HepG2 (cell line): Measurements from ENCODE around the gene PHF21B. TPM values are rescaled to one million over a fixed set of nuclear protein-coding genes. Genes with fewer than 3 reads are reported as not detected.
A peak's percentile ranks its signal among the peaks of the same experiment; 100 is the strongest.

Source experiments
- ARNT2 ChIP-seq: sonication (generic); formaldehyde crosslinking; IDR thresholded peaks from 2 replicates; pipeline ENCODE4 v1.8.0; 2022; ENCODE audit warnings: mild to moderate bottlenecking, low read depth, missing genetic modification reagents, moderate library complexity
- EEA1 ChIP-seq: sonication (generic); formaldehyde crosslinking; IDR thresholded peaks from 2 replicates; pipeline ENCODE4 v1.5.1; 2020; ENCODE audit warnings: mild to moderate bottlenecking, missing genetic modification reagents, borderline replicate concordance
- EP300 ChIP-seq, 3 experiments: sonication (generic) in 1 of 3; formaldehyde crosslinking in 1 of 3; IDR thresholded peaks; 2 replicates each; pipeline versions ENCODE4 v1.5.1 to v1.6.1; 2011 to 2020; ENCODE audit warnings: low read depth in 2 of 3, low read length in 2 of 3, borderline replicate concordance in 1 of 3, improper control_type of control experiment in 1 of 3, mild to moderate bottlenecking in 1 of 3, missing genetic modification reagents in 1 of 3, moderate library complexity in 1 of 3
- HDAC2 ChIP-seq: sonication (generic); formaldehyde crosslinking; IDR thresholded peaks from 2 replicates; pipeline ENCODE4 v1.4.0; 2020; ENCODE audit warnings: missing genetic modification reagents
- NR1H2 ChIP-seq: sonication (generic); formaldehyde crosslinking; IDR thresholded peaks from 2 replicates; pipeline ENCODE4 v1.8.1; 2022; ENCODE audit warnings: low read depth, missing genetic modification reagents, borderline replicate concordance
- TGIF2 ChIP-seq: IDR thresholded peaks from 2 replicates; pipeline ENCODE4 v1.6.1; 2016; ENCODE audit warnings: control low read depth, missing compliant biosample characterization
- ZNF207 ChIP-seq: fragments of 450-650 bp; IDR thresholded peaks from 2 replicates; pipeline ENCODE4 v1.6.1; 2016; ENCODE audit warnings: antibody characterized with exemption, borderline replicate concordance
- ZNF468 ChIP-seq: sonication (generic); formaldehyde crosslinking; IDR thresholded peaks from 2 replicates; pipeline ENCODE4 v1.8.0; 2022; ENCODE audit warnings: mild to moderate bottlenecking, moderate library complexity, missing genetic modification reagents
- ZNF788 ChIP-seq: sonication (generic); formaldehyde crosslinking; IDR thresholded peaks from 2 replicates; pipeline ENCODE4 v1.5.0; 2020; ENCODE audit warnings: mild to moderate bottlenecking, missing genetic modification reagents, borderline replicate concordance
- polyA plus RNA-seq, 8 experiments: library from polyadenylated mRNA; depleted of rRNA in 3 of 8; stranded (reverse) in 7 of 8; unstranded in 1 of 8; fragments of >200 nt; fragmentation: Illumina TruSeq in 4 of 8; extraction: Trizol in 4 of 8; gene quantifications; 2 replicates each; pipeline versions ENCODE4 v1.2.1 to v1.2.3, GENCODE V29; 2011 to 2016; ENCODE audit warnings: low read depth in 4 of 8, missing spikeins in 1 of 8, mixed read lengths in 1 of 8; ENCODE audit not compliant: insufficient read depth in 1 of 8
- total RNA-seq, 5 experiments: library from RNA; depleted of rRNA; stranded (reverse); fragments of >200 nt; fragmentation: Illumina TruSeq; extraction: Trizol; gene quantifications; 2 replicates each; pipeline ENCODE4 v1.2.3, GENCODE V29; 2016; ENCODE audit warnings: low read depth in 1 of 5
- TF ChIP-seq, protein P1 (sequence below): sonication (generic); formaldehyde crosslinking; IDR thresholded peaks from 2 replicates; pipeline ENCODE4 v1.4.0; 2020; ENCODE audit warnings: mild to moderate bottlenecking, missing genetic modification reagents
- TF ChIP-seq, protein P2 (sequence below): sonication (generic); formaldehyde crosslinking; IDR thresholded peaks from 2 replicates; pipeline ENCODE4 v1.4.0; 2020; ENCODE audit warnings: mild to moderate bottlenecking, missing genetic modification reagents
- TF ChIP-seq, protein P3 (sequence below): conservative IDR thresholded peaks from 2 replicates; pipeline ENCODE4 v1.6.1; 2018; ENCODE audit warnings: missing genetic modification reagents
- TF ChIP-seq, protein P4 (sequence below): sonication (generic); formaldehyde crosslinking; IDR thresholded peaks from 2 replicates; pipeline ENCODE4 v1.4.0; 2020; ENCODE audit warnings: mild to moderate bottlenecking, low read depth, missing genetic modification reagents

The PHF21B gene
- total and polyA plus RNA-seq, 2 of the 13 experiments (the other 11 are each of a cell fraction or from before 2014, with no cell fraction given): not detected

DNA sequence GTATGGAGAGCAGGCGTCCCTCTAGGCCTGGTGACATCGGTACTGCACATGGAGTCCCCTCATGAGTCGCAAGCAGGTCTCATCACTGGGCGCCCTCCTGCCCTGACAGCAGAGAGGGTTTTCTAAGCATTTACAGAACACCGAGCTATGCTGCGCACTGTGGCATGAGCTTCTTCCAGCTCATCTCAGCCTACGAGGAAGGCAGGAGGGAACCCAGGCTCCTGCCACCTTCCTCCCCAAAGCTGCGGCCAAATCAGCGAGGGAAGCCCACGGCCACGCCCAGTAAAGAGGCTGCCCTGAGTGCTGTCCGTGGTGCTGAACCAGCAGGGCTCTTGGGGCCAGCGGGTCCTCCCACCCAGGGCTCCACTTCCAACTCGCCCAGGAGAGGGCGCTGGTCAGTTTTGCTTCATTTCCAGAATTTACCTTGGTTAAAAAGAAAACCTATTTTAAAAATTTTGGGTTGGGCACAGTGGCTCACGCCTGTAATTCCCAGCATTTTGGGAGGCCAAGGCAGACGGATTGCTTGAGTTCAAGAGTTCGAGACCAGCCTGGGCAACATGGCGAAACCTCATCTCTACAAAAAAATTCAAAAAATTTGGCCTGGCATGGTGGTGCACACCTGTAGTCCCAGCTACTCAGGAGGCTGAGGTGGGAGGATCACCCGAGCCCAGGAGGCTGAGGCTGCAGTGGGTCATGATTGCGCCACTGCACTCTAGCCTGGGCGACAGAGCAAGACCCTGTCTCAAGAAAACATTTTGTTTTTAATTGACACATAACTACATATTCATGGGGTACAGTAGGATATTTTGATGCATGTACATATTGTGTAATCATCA lies 34.2 kb downstream of the PHF21B start (continued):
- TF ChIP-seq, protein P1, sequence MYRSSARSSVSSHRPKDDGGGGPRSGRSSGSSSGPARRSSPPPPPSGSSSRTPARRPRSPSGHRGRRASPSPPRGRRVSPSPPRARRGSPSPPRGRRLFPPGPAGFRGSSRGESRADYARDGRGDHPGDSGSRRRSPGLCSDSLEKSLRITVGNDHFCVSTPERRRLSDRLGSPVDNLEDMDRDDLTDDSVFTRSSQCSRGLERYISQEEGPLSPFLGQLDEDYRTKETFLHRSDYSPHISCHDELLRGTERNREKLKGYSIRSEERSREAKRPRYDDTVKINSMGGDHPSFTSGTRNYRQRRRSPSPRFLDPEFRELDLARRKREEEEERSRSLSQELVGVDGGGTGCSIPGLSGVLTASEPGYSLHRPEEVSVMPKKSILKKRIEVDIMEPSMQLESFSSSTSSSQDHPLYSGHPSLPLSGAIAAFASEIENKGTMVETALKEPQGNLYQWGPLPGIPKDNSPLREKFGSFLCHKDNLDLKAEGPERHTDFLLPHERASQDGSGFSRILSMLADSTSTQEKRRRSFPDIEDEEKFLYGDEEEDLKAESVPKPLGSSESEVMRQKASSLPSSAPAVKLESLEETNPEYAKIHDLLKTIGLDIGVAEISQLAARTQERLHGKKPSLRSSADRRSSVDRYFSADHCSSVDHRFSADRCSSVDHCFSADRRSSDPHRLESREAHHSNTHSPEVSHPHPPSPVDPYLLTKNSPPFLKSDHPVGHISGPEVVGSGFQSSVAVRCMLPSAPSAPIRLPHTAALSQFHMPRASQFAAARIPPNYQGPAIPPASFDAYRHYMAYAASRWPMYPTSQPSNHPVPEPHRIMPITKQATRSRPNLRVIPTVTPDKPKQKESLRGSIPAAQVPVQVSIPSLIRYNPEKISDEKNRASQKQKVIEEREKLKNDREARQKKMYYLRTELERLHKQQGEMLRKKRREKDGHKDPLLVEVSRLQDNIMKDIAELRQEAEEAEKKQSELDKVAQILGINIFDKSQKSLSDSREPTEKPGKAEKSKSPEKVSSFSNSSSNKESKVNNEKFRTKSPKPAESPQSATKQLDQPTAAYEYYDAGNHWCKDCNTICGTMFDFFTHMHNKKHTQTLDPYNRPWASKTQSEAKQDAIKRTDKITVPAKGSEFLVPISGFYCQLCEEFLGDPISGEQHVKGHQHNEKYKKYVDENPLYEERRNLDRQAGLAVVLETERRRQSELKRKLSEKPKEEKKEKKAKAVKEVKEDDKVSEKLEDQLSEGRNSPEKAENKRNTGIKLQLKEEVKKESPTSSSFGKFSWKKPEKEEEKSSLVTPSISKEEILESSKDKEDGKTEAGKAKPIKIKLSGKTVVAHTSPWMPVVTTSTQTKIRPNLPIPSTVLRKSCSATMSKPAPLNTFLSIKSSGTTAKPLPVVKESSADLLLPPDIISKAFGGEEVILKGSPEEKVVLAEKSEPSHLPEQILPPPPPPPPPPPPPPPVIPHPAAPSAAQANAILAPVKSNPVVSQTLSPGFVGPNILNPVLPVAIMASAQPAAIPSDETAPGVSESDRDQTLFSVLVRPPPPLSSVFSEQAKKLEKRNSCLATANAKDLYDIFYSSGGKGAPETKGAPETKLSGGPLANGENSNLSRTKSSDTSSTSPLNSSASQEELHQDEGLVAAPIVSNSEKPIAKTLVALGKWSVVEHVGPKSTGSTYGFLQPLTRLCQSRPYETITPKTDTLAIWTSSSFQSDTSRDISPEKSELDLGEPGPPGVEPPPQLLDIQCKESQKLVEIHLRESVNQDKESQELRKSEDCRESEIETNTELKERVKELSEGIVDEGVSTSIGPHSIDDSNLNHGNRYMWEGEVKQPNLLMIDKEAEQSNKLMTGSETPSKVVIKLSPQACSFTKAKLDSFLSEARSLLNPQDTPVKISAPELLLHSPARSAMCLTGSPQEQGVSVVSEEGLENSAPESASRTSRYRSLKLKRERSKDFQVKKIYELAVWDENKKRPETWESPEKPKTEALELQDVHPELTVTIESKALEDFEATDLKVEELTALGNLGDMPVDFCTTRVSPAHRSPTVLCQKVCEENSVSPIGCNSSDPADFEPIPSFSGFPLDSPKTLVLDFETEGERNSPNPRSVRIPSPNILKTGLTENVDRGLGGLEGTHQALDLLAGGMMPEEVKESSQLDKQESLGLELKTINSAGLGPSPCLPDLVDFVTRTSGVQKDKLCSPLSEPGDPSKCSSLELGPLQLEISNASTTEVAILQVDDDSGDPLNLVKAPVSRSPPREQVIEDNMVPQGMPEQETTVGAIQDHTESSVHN (CRISPR knock-in tag): 0 out of 2 replicates have a peak, but pooled peaks have one; percentile 69
- TF ChIP-seq EP300 (IDR thresholded peaks at IDR 0.05; ENCODE audit: low read depth in 2 of 2, low read length in 2 of 2) (no peak), EP300 (CRISPR knock-in tag; IDR thresholded peaks at IDR 0.05; ENCODE audit: borderline replicate concordance) (no peak), EEA1 (CRISPR knock-in tag) (peak; percentile 81; the same call in 1 of the 2 replicates), HDAC2 (CRISPR knock-in tag) (peak; percentile 94), ZNF207 (no peak), ARNT2 (CRISPR knock-in tag) (peak; percentile 97), ZNF468 (CRISPR knock-in tag) (0 out of 2 replicates have a peak, but pooled peaks have one; percentile 71), TGIF2 (peak; percentile 96), ZNF788 (CRISPR knock-in tag) (peak; percentile 93), NR1H2 (no peak)
- TF ChIP-seq, protein P2, sequence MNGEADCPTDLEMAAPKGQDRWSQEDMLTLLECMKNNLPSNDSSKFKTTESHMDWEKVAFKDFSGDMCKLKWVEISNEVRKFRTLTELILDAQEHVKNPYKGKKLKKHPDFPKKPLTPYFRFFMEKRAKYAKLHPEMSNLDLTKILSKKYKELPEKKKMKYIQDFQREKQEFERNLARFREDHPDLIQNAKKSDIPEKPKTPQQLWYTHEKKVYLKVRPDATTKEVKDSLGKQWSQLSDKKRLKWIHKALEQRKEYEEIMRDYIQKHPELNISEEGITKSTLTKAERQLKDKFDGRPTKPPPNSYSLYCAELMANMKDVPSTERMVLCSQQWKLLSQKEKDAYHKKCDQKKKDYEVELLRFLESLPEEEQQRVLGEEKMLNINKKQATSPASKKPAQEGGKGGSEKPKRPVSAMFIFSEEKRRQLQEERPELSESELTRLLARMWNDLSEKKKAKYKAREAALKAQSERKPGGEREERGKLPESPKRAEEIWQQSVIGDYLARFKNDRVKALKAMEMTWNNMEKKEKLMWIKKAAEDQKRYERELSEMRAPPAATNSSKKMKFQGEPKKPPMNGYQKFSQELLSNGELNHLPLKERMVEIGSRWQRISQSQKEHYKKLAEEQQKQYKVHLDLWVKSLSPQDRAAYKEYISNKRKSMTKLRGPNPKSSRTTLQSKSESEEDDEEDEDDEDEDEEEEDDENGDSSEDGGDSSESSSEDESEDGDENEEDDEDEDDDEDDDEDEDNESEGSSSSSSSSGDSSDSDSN (CRISPR knock-in tag): no peak
- TF ChIP-seq, protein P3, sequence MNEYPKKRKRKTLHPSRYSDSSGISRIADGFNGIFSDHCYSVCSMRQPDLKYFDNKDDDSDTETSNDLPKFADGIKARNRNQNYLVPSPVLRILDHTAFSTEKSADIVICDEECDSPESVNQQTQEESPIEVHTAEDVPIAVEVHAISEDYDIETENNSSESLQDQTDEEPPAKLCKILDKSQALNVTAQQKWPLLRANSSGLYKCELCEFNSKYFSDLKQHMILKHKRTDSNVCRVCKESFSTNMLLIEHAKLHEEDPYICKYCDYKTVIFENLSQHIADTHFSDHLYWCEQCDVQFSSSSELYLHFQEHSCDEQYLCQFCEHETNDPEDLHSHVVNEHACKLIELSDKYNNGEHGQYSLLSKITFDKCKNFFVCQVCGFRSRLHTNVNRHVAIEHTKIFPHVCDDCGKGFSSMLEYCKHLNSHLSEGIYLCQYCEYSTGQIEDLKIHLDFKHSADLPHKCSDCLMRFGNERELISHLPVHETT: peak; percentile 83
- TF ChIP-seq, protein P4, sequence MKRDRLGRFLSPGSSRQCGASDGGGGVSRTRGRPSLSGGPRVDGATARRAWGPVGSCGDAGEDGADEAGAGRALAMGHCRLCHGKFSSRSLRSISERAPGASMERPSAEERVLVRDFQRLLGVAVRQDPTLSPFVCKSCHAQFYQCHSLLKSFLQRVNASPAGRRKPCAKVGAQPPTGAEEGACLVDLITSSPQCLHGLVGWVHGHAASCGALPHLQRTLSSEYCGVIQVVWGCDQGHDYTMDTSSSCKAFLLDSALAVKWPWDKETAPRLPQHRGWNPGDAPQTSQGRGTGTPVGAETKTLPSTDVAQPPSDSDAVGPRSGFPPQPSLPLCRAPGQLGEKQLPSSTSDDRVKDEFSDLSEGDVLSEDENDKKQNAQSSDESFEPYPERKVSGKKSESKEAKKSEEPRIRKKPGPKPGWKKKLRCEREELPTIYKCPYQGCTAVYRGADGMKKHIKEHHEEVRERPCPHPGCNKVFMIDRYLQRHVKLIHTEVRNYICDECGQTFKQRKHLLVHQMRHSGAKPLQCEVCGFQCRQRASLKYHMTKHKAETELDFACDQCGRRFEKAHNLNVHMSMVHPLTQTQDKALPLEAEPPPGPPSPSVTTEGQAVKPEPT (CRISPR knock-in tag): peak; percentile 87; the same call in 1 of the 2 replicates
